Vagina (tissue), 2 donors: Measurements from ENCODE around the gene DNPH1. TPM values are rescaled to one million over a fixed set of nuclear protein-coding genes. Genes with fewer than 3 reads are reported as not detected.

Experiments used
- DNase-seq, 2 donors: peaks; one replicate each; pipeline ENCODE4 v3.0.0-alpha.2; 2017; ENCODE audit errors: extremely low spot score in 2 of 2
- H3K27ac ChIP-seq: fragments of 200-600 bp; sonication (generic); one replicate; pipeline ENCODE4 v1.5.1; 2019
- H3K27me3 ChIP-seq: fragments of 200-600 bp; sonication (generic); one replicate; pipeline ENCODE4 v1.5.1; 2019
- H3K36me3 ChIP-seq, 2 donors: fragments of 200-600 bp; sonication (generic); one replicate each; pipeline ENCODE4 v1.5.1; 2017 to 2019
- H3K4me1 ChIP-seq: fragments of 200-600 bp; sonication (generic); one replicate; pipeline ENCODE4 v1.5.1; 2019
- H3K4me3 ChIP-seq, 2 donors: fragments of 200-600 bp; sonication (generic); 1 replicate in 1 of 2; 2 replicates in 1 of 2; pipeline ENCODE4 v1.5.1; 2016 to 2019
- H3K9me3 ChIP-seq: fragments of 200-600 bp; sonication (generic); one replicate; pipeline ENCODE4 v1.5.1; 2019
- POLR2A ChIP-seq, 2 donors: fragments of 450-650 bp; IDR thresholded peaks; one replicate each; pipeline ENCODE4 v1.6.1; 2017; ENCODE audit warnings: antibody characterized with exemption in 2 of 2, mild to moderate bottlenecking in 2 of 2, moderate library complexity in 2 of 2
- POLR2AphosphoS5 ChIP-seq, 2 donors: sonication (generic); formaldehyde crosslinking; IDR thresholded peaks; one replicate each; pipeline ENCODE4 v1.9.0; 2017; ENCODE audit warnings: antibody characterized with exemption in 2 of 2, mild to moderate bottlenecking in 2 of 2, low read depth in 1 of 2; ENCODE audit not compliant: insufficient read depth in 1 of 2
- intact Hi-C: fragments of 100-400 bp; cut with DNase I; formaldehyde crosslinking; loops from one replicate; pipeline ENCODE4 v1.15.1; 2023
- total RNA-seq: library from RNA; depleted of rRNA; stranded (reverse); fragments of >200 nt; gene quantifications from one replicate; pipeline ENCODE4 v1.2.3, GENCODE V29; 2016
- TF ChIP-seq, protein P1 (sequence below), 3 experiments: fragments of 450-650 bp in 2 of 3; fragments of 200-600 bp in 1 of 3; sonication (generic) in 1 of 3; IDR thresholded peaks; one replicate each; pipeline ENCODE4 v1.5.1; 2017 to 2019; ENCODE audit warnings: antibody characterized with exemption in 3 of 3, mild to moderate bottlenecking in 2 of 3, moderate library complexity in 2 of 3

DNPH1 gene
- total RNA-seq, 1 donor from 2014 or later: 61.9 TPM

GRCh38 chr6:43240950-43241349 is 11.7 kb upstream of the DNPH1 start:
- H3K36me3 ChIP-seq: no peaks in the 10 kb centered on the region
- TF ChIP-seq, protein P1, sequence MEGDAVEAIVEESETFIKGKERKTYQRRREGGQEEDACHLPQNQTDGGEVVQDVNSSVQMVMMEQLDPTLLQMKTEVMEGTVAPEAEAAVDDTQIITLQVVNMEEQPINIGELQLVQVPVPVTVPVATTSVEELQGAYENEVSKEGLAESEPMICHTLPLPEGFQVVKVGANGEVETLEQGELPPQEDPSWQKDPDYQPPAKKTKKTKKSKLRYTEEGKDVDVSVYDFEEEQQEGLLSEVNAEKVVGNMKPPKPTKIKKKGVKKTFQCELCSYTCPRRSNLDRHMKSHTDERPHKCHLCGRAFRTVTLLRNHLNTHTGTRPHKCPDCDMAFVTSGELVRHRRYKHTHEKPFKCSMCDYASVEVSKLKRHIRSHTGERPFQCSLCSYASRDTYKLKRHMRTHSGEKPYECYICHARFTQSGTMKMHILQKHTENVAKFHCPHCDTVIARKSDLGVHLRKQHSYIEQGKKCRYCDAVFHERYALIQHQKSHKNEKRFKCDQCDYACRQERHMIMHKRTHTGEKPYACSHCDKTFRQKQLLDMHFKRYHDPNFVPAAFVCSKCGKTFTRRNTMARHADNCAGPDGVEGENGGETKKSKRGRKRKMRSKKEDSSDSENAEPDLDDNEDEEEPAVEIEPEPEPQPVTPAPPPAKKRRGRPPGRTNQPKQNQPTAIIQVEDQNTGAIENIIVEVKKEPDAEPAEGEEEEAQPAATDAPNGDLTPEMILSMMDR (IDR thresholded peaks at IDR 0.05): no peak
- TF ChIP-seq POLR2A (IDR thresholded peaks at IDR 0.05) (no peak), POLR2AphosphoS5 (IDR thresholded peaks at IDR 0.05; ENCODE audit: insufficient read depth in 1 of 2, low read depth in 1 of 2) (no peak)
- H3K4me1 ChIP-seq: no peaks in the 10 kb centered on the region
- DNase-seq: no peak
- H3K27me3 ChIP-seq: no peaks in the 10 kb centered on the region
- intact Hi-C loops: no loop called here
- no peak overlapping the region for H3K4me3 ChIP-seq
- no peak overlapping the region for H3K27ac ChIP-seq
- no peaks in the 10 kb centered on the region for H3K9me3 ChIP-seq

DNA sequence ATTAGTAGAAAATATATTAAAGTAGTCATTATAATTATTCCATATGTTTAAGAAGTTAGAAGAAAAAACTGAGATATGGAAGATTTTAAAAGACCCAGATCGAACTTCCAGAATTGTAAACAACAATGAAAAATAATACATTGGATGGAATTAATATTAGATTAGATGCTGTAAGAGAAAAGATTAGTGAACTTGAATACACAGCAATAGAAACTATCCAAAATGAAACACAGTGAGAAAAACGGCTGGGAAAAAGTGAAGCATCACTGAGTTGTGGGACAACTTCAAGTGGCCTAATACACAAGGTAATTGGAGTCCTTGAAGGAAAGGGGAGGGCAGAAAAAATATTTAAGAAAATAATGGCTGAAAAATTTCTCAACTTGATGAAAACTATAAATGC is 9.8 kb upstream of the DNPH1 start:
- intact Hi-C loops: no loop called here
- no peaks in the 10 kb centered on the region for H3K9me3 ChIP-seq
- no peaks in the 10 kb centered on the region for H3K36me3 ChIP-seq
- H3K4me1 ChIP-seq: no peaks in the 10 kb centered on the region
- H3K4me3 ChIP-seq: no peak overlapping the region
- no peak overlapping the region for H3K27ac ChIP-seq
- no peak for DNase-seq
- H3K27me3 ChIP-seq: no peaks in the 10 kb centered on the region
- TF ChIP-seq POLR2A (IDR thresholded peaks at IDR 0.05) (no peak), POLR2AphosphoS5 (IDR thresholded peaks at IDR 0.05; ENCODE audit: insufficient read depth in 1 of 2, low read depth in 1 of 2) (no peak)
- TF ChIP-seq, protein P1 (IDR thresholded peaks at IDR 0.05): no peak

- no peaks in the 10 kb centered on the region for H3K9me3 ChIP-seq
- no peaks in the 10 kb centered on the region for H3K36me3 ChIP-seq
- TF ChIP-seq POLR2A (IDR thresholded peaks at IDR 0.05) (no peak), POLR2AphosphoS5 (IDR thresholded peaks at IDR 0.05; ENCODE audit: insufficient read depth in 1 of 2, low read depth in 1 of 2) (no peak)
- TF ChIP-seq, protein P1 (IDR thresholded peaks at IDR 0.05): no peak
- no peak for DNase-seq
- H3K4me1 ChIP-seq: no peaks in the 10 kb centered on the region
- H3K27me3 ChIP-seq: no peaks in the 10 kb centered on the region
- intact Hi-C loops: no loop called here
- H3K27ac ChIP-seq: no peak overlapping the region
- H3K4me3 ChIP-seq: no peak overlapping the region
These were observed 6.6 kb upstream of the DNPH1 start for GRCh38 chr6:43235841-43236240.

DNA sequence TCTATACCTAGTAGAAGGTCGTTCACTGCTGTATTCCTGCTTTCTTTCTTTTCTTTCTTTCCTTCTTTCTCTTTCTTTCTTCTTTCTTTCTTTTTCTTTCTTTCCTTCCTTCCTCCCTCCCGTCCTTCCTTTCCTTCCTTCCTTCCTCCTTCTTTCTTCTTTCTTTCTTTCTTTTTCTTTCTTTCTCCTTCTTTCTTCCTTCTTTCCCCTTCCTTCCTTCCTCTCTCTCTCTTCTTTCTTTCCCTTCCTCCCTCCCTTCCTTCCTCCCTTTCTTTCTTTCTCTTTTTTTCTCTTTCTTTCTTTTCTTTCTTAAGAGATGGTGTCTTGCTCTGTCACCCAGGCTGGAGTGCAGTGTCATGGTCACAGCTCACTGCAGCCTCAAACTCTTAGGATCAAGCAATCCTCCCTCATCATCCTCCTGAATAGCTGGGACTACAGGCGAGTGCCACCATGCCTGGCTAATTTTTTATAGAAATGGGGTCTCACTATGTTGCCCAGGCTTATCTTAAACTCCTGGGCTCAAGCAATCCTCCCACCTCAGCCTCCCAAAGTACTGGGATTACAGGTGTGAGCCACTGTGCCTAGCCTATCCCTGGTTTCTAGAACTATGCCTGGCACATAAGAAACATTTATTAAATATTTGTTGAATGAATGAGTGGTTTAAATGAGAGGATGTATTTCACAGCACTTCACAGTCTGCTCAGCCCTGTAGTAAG is 2.6 kb upstream of the DNPH1 start:
- DNase-seq: no peak
- intact Hi-C loops: no loop called here

GRCh38 chr6:43231053-43231452 is 1.8 kb upstream of the DNPH1 start:
- Histone ChIP-seq H3K9me3 (no peaks in the 10 kb centered on the region), H3K27ac (no peak overlapping the region), H3K36me3 (no peaks in the 10 kb centered on the region), H3K27me3 (no peaks in the 10 kb centered on the region), H3K4me3 (no peak overlapping the region), H3K4me1 (peaks cover 7% of the 10 kb centered on the region)
- DNase-seq: no peak
- TF ChIP-seq, protein P1 (IDR thresholded peaks at IDR 0.05): no peak
- TF ChIP-seq POLR2AphosphoS5 (IDR thresholded peaks at IDR 0.05; ENCODE audit: insufficient read depth in 1 of 2, low read depth in 1 of 2) (no peak), POLR2A (IDR thresholded peaks at IDR 0.05) (no peak)
- intact Hi-C loops: no loop called here

More for the DNA sequence above, 2.6 kb upstream of the DNPH1 start:
- Histone ChIP-seq H3K36me3 (no peaks in the 10 kb centered on the region), H3K4me1 (peaks cover 7% of the 10 kb centered on the region), H3K4me3 (no peak overlapping the region), H3K9me3 (no peaks in the 10 kb centered on the region), H3K27me3 (no peaks in the 10 kb centered on the region), H3K27ac (no peak overlapping the region)
- TF ChIP-seq POLR2A (IDR thresholded peaks at IDR 0.05) (no peak), POLR2AphosphoS5 (IDR thresholded peaks at IDR 0.05; ENCODE audit: insufficient read depth in 1 of 2, low read depth in 1 of 2) (no peak)
- TF ChIP-seq, protein P1 (IDR thresholded peaks at IDR 0.05): no peak
